ENCODE data around the gene LIMCH1.

Gene LIMCH1

DNA sequence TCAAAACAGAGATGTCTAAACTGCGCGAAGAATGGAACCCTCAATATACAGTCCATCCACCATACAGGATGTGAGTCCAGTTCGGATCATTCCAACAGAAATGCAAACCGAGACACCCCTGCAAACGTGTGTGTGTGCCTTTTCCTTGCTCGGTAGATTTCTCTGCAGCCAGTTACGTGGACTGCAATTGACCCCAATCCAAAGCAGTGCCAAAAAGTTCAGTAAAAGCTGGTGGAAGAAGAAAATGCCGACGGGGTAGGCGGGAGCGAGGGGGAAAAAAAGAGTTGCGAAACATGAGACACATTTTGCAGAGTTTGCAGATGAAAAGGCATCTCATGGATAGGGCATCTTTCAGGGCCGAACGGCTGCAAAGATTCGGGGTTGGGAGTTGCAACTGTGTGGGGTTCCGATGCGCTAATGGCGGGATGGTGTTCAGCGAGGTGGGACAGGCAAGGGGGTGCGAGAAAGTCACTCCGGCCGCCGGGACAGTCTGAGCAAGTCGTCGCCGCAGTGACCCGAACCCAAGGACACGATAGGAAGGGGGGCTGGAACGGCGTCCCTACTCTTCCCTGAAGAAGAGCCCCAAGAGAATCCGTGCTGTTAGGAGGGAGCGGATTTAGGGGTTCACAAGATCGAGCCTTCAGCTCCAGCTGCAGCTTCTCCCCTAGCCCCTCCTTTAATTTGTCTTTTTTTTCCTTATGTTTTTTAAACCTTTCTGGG is 206.8 kb downstream of the LIMCH1 start:
- DNase-seq, result no peak

DNA sequence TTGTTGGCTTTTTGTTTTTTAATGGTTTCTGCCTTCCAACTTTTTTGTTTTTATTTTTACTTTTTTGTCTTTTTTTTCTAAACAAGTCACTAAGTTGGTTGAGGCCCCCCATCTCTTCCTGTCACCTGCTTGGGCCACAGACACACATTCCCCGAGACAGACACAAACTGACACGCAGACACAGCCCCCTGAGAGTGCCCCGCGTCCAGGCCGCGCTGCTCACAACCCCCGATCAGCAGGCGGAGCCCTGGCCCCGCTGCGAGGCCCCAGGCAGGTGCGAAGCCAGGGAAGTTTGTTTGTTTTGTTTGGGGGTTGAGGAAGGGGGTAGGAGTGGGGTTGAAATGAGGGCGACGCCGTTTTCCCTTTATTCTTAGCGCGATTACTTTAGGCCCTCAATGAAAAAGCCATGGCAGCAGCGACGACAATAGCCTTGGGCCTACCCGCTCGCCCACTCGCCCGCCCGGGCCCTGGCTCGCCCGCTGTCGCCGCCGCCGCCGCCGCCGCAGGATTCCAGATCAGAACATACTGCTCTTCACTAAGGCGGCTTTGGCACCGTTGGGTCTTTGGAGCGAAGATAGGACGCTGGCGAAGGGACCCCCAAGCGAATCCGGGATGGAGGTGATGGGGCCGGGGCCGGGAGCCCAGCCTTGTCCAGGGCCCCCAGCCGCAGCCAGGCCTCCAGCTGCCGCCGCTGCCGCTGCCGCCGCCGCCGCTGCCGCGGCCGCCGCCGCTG is 207.5 kb downstream of the LIMCH1 start:
- DNase-seq, result no peak

DNA sequence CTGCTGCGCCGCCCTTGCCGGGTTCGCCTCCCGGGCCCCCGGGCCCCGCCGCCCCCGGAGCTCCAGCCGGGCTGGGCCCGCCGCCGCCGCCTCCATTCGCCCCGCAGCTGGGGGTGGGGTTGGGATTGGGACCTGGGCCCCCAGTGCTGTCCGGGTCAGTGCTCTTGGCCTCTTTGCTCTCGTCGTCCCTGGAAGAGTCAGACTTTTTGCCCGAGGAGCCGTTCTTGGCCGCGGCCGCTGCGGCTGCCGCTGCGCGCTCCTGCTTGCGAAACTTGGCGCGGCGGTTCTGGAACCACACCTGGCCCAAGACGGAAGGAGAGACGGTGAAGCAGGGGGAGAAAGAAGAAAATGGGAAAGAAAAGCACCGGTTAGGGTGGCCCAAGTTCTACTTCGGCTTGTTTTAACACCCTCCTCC is 208.1 kb downstream of the LIMCH1 start:
- no peak for DNase-seq

DNA sequence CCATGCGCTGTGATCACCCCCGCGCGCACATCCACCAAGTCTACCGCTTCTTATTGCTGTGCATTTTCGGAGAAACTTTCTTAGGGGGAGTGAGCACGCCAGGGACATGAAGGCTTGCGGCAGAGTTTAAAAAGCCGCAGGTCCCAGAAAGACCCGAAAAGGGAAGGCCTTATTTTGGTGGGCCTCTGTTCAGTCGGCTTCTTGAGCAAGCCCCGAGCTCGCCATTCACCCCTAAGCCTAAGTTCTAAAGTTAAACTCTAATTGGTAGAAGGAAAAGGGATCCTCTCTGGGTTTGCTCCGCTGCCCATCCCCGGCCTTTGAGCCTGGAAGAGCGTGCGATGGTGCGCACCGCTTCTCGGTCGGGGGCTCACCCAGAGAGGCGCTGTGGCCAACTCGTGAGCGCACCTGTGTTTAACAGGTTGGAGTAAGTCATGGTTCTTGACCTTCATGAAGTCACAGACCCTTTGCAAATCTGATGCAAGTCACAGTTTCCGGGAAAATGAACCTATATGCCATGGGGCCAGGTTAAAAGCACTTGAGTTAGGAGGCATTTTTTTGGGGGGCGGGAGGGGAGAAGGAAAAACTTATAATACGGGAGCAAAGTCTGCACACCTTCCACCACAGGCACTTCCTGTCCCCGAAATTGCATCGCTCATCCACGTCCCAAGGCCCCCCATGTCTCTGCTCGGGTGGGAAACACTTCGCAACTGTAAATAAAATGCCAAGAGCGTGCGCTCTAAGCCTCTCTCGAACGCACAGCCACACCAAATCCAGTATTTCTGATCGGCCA is 208.7 kb downstream of the LIMCH1 start:
- no peak for DNase-seq

DNA sequence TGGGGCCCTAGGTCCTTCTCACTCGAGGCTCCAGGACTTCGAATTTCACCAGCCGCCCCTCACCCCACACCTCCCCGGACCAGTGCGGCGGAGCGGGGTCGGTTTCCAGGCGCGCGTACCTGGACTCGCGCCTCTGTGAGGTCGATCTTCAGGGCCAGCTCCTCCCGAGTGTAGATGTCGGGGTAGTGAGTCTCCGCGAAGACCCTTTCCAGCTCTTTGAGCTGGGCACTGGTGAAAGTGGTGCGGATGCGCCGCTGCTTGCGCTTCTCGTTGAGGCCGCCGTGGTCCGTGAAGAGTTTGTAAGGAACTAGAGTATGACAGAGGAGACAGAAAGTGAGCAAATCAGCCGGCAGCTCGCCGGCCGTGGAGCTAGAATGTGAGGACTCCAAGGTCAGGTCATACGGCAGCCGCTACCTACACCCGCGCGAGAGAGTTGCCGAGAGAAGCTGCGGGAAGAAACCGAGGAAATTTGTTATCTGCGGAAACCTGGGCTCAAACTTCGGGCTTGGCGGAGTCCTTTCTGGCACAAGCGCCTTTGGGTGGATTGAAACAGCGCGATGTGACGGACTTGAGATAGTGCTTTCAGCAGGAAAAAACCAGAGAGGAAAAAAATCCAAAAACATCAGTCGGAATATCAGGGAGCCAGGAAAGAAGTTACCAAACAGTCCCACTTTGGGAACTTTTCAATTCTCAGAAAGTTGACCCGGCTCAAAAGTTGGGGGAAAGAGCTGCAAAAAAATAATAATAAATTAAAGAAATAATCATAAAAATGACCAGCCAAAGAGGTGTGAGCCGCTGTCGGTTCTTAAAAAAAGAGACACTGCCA is 209.5 kb downstream of the LIMCH1 start:
- no peak for DNase-seq

DNA sequence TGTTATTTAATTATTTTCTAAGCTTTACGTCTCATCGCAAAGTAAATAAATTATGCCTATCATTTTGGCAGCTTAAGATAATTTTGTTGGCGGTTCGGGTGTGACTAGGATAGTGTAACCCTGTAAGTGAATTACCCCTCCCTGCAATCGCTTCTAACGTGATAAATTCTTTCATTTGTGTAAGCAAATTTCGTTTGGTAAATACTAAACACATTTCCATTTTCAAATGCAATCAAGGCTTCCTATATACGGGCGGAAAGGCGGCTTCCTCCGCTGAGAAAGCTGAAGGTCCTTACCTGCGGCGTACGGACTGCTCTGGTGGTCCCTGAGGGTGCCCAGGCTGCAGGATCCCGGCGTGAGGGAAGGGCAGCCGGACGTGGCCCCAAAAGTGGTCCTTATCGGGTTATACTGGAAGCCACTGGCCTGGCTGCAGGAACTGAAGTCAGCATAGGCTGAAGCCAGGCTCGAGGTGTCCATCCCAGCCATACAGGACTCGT is 210.2 kb downstream of the LIMCH1 start:
- no peak for DNase-seq

DNA sequence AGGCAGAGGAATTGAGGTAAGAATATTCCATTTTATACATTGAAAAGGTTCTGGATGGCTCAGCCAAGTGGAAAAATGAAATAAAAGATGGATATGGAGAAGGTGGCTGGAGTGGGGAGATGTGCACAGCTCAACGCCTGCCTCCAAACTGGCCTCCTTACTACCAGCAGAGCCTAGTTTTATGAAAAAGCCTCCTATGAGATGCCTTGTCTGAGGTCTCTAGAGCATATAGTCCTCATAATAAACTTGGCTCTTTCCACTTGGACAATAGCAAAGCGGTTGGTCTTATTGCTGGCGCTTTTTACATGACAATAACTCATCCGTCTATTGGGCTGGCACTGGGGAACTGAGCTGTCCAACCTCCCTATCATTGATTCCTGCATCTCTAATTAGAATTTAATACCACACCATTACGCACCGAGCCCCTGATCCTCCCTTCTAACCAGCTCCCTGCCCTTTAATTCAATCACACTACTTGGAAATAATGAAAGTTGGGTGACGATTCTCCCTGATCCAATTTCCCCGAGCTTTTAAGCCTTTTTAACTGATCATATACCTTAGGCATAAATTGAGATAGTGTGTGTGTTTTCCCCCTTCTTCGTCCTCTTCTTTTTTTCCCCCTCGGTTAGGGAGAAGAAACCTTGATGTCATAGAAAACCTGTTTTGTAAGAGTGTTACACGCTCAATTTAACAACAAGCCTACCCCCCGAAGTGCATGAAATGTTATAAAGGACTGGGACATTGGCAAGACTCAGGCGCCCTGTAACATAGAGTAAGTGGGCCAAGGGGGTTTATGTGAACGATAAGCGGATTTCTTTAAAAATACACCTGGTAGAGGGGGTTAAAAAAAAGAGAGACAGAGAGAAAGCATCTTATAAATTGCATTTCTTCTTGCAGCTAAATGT is 210.9 kb downstream of the LIMCH1 start, which contains the start of gene PHOX2B:
Gene PHOX2B, minus strand, starts transcription at position 155 of the 905 bp plus-strand sequence. Its CDS starts 115 bp downstream, at position 40.
- no peak for DNase-seq

DNA sequence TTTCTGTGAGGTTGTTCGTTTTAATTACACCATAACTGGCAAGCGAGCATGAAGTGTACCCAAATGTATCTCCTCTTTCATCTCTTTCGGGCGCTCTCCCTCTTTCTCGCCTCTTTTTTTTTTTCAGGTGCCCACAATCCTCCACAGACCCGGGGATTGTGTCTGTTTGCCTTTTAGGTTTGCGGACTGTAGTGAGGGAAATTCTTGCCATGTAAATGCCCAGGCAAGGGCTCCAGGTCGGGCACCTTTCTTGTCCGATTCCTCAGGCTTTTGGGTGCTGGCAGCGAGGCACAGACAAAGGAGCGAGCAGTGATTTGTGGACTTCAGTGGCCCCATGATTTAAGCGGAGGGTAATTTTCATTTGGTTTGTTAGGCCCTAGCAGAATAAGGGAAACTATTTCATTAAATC is 211.7 kb downstream of the LIMCH1 start:
- no peak for DNase-seq
